Muscle layer of colon (tissue), 2 donors: ENCODE data around the gene SPATA2.

Experiments used
- H3K27ac ChIP-seq: one replicate; pipeline ENCODE4 v1.7.0; 2013; ENCODE audit warnings: low read depth, mild to moderate bottlenecking, low read length, moderate library complexity
- H3K27me3 ChIP-seq, 2 donors: one replicate each; pipeline ENCODE4 v1.7.0; 2013; ENCODE audit warnings: low read length in 2 of 2, mild to moderate bottlenecking in 2 of 2; ENCODE audit not compliant: insufficient read depth in 2 of 2, control insufficient read depth in 1 of 2
- H3K36me3 ChIP-seq: one replicate; pipeline ENCODE4 v1.7.0; 2013; ENCODE audit warnings: mild to moderate bottlenecking, low read length; ENCODE audit not compliant: insufficient read depth
- H3K4me1 ChIP-seq: one replicate; pipeline ENCODE4 v1.7.0; 2013; ENCODE audit warnings: mild to moderate bottlenecking, low read length; ENCODE audit not compliant: insufficient read depth
- H3K4me3 ChIP-seq, 2 donors: one replicate each; pipeline ENCODE4 v1.7.0; 2013; ENCODE audit warnings: low read length in 2 of 2, low read depth in 1 of 2, mild to moderate bottlenecking in 1 of 2, moderate library complexity in 1 of 2
- H3K9ac ChIP-seq: one replicate; pipeline ENCODE4 v1.7.0; 2013; ENCODE audit warnings: low read length
- H3K9me3 ChIP-seq: one replicate; pipeline ENCODE4 v1.7.0; 2013; ENCODE audit warnings: mild to moderate bottlenecking, low read length
- donor health status: abdominal sarcoma.
- donor health status: Adenocarcinoma of cecum.

The SPATA2 gene

DNA sequence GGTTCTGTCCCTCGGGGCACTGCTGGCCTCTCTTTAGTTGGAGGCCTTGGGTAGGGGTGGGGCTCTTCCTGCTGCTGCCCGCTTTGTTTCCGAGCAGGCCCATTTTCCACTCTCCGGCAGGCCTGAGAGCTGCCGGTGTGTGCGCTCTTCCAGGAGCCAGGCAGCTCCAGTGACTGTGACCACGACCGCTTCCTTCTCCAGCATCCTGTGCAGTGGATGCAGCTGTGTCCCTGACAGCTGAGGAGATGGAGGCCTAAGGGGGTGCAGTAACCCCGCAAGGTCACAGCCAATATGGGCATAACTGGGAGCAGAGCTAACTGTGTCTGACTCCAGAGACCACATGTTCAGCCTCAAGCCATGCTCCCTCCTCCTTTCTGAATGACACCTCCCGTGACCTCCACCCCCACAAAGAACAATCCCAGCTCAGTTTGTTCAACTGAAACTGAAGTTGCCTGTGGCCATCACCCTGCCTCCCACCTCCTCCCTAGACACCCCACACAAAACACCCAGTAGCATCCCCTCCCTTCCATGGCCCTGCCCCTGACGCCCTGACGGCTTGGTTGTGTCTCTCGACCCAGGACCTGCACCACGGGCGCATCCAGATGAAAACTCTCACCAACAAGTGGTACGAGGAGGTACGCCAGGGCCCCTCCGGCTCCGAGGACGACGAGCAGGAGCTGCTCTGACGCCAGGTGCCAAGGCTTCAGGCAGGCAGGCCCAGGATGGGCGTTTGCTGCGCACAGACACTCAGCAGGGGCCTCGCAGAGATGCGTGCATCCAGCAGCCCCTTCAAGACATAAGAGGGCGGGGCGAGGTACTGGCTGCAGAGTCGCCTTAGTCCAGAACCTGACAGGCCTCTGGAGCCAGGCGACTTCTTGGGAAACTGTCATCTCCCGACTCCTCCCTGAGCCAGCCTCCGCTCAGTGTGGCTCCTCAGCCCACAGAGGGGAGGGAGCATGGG, 27.8 kb downstream of the SPATA2 start:
- Histone ChIP-seq H3K9ac (no peak overlapping the region), H3K4me3 (no peak overlapping the region), H3K9me3 (no peaks in the 10 kb centered on the region), H3K36me3 (peaks cover 27% of the 10 kb centered on the region), H3K27ac (no peak overlapping the region), H3K4me1 (peaks cover 10% of the 10 kb centered on the region), H3K27me3 (no peaks in the 10 kb centered on the region)

DNA sequence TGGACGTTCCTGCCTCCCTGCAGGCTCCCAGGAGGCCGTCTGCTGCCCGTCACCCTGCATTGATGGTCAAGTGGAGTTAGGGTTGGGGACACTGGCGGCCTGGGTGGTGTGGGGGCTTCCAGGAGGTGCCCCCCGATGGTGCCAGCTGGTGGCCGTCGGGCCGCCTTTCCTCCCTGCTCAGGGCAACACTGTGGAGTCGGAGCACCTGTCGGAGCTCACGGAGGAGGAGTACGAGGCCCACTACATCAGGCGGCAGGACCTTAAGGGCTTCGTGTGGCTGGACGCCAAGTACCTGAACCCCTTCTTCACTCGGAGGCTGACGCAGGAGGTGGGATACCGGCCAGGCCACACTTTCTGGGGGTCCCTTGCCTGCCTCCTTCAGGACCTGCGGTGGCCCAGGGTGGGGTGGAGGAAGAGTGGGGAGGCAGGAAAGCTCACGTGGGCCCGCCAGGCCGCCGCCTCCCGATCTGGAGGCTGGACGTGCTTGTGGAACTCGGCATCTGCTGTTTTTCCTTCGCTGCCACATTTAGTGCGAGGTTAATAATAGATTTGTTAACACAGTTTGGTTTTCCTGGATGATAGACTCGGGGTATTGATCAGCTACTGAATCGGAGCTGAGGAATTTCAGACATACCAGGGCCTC, 28.6 kb downstream of the SPATA2 start:
- no peak overlapping the region for H3K27ac ChIP-seq
- no peak overlapping the region for H3K4me3 ChIP-seq
- no peaks in the 10 kb centered on the region for H3K9me3 ChIP-seq
- H3K9ac ChIP-seq, result no peak overlapping the region
- H3K36me3 ChIP-seq, result peaks cover 27% of the 10 kb centered on the region
- H3K27me3 ChIP-seq, result no peaks in the 10 kb centered on the region
- peaks cover 10% of the 10 kb centered on the region for H3K4me1 ChIP-seq

DNA sequence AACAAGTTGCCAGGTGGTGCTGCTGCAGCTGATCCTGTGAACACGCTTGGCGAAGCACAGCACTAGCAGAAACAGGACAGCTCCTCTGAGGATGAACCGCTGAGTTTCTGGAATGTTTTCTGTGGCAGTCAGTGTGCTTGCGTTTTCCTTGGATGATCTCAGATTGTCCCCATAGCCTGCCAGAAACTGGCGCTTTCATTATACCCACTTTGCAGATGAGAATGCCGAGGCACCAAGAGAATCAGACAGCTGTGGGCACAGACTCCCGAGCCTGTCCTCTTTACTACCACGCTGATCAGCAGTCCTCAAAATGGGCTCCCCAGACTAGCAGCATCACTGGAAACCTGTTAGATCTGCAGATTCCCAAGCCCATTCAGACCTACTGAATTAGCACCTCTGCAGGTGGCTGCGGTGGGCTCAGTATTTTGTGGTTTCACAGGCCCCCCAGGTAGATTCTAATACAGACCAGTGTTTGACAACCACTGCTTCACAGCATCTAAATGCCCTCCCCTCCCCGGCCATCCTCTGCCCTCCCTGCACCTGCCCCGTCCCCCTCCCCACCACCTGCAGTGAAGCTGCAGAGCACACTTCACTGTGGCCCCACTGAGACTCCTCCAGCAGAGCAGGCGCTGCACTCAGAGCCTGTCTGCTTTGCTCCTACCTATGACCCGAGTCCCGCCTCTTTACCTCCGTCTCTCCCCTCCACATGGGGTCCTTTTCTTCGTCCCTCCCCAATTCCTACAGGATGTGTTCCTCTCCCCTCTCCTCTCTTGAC, 29.6 kb downstream of the SPATA2 start:
- Histone ChIP-seq H3K36me3 (peaks cover 31% of the 10 kb centered on the region), H3K27ac (no peak overlapping the region), H3K9me3 (no peaks in the 10 kb centered on the region)

DNA sequence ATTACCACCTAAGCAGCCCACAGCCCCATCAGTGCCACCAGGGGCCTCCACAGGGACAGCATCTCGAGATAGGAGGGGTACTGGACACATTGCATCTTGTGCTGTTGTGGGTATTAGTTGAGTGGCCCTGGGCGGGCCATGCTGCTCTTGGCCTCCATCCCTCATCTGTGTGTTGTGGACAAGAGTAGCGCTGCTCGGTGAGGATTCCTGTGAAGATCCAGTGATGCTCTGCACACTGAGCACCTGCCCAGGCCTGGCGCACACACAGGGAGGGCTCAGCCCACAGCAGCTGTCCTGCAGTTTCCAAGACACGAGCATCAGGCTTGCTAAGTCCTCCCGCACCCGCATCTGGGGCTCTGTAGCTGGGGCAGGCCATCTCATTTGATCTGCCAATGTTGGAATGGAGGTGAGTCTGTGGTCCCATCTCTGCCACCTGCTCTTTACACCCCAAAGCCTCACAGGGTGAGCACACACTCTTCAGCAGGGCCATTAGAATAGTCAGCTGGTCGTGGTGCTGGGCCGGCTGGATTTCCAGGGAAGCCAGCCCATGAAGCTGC, 32.0 kb downstream of the SPATA2 start:
- no peak overlapping the region for H3K4me3 ChIP-seq
- peaks cover 35% of the 10 kb centered on the region for H3K36me3 ChIP-seq
- peaks cover 9% of the 10 kb centered on the region for H3K4me1 ChIP-seq
- H3K27ac ChIP-seq, result no peak overlapping the region
- H3K27me3 ChIP-seq, result no peaks in the 10 kb centered on the region
- no peaks in the 10 kb centered on the region for H3K9me3 ChIP-seq
- H3K9ac ChIP-seq, result no peak overlapping the region

More for the DNA sequence above, 29.6 kb downstream of the SPATA2 start:
- no peak overlapping the region for H3K9ac ChIP-seq
- no peaks in the 10 kb centered on the region for H3K27me3 ChIP-seq
- H3K4me3 ChIP-seq, result no peak overlapping the region
- H3K4me1 ChIP-seq, result peaks cover 10% of the 10 kb centered on the region

DNA sequence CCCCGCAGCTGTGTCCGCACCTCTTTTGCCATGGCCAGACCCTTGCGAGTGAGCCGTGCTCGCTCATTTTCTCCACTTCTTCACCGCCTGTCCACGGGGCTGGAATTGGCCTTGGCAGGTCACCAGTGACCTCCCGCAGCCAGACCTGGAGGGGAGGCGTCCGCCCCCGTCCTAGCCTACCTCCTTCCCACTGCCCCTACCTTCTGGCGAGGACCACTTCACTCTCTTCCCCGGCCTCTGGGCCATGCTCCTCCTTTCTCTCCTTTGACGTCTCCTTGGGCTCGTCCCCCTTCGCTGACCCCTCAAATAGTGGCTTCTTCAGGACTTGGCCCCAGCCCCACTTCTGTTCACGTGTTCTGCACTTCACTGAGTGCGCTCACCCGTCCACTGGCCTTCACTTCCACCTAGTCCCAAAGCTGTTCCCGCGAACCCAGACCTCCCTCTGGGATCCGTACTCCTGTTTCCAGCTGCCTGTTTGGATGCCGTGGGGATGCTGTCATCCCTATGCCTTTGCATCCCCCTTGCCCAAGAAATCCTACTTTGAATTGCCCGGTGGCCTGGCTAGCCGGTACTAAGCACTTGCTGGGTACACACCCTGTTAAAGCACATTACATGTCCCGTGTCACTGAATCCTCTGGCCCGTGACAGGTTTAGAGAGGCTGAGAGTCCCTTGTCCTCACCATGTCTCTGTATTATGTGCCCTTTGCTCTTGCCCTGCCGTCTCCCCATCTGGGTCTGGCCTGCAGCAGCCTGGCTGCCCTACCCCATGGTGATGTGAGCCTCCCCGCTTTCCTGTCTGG, 33.0 kb downstream of the SPATA2 start:
- Histone ChIP-seq H3K4me1 (peaks cover 7% of the 10 kb centered on the region), H3K9me3 (no peaks in the 10 kb centered on the region), H3K9ac (no peak overlapping the region), H3K4me3 (no peak overlapping the region), H3K27me3 (no peaks in the 10 kb centered on the region), H3K36me3 (peaks cover 35% of the 10 kb centered on the region), H3K27ac (no peak overlapping the region)

DNA sequence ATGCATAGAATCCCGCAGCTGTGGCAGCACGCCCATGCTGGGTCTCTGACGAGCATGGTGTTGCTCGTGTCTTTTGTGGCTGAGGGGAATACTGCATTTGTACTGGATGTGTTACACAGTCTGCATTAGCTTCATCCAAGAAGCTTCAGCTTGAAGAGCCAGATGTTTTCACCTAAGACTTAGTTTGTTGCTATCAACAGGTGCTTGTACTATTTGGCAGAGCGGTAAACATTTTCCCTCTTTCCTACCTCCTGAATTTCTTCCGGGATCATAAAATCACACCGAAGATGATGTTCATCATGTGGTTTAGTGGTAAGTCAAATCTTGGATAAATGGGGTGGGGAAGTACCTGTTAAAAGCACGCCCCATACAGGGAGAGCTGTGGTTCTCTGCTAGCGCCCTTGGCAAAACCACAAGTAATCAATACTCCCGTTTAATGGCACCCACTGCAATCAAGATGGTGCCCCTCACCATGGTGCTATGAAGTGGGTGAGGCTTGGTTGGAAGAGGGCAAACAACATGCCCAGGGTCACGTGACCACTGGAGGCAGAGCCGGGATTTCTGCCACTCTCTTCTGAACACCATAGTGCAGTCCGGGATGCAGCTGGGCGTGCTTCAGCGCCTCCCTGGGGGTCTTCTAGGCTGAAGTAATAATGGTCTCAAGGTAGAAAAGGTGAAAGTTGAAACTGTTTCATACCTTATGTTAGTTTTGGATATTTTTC, 34.4 kb downstream of the SPATA2 start:
- Histone ChIP-seq H3K9me3 (no peaks in the 10 kb centered on the region), H3K27me3 (no peaks in the 10 kb centered on the region), H3K36me3 (peaks cover 35% of the 10 kb centered on the region), H3K9ac (no peak overlapping the region), H3K4me1 (peaks cover 11% of the 10 kb centered on the region), H3K27ac (no peak overlapping the region), H3K4me3 (no peak overlapping the region)

DNA sequence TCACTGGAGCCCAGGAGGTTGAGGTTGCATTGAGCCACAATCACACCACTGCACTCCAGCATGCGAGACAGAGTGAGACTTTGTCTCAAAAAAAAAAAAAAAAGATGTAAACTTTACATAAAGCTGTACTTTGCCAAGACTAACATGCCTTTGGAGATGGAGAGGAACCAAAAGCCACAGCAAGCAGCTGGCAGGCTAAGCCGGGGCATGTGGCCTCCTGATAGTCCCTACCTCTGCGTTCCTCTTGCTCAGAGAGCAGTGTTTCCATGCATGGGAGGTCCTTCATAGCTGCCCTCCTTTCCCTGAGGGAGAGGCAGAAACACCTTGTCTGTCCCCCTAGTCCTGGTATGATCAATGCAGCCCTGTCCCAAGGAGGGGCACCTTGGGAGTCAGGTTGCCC, 35.2 kb downstream of the SPATA2 start:
- Histone ChIP-seq H3K4me3 (no peak overlapping the region), H3K36me3 (peaks cover 30% of the 10 kb centered on the region)

DNA sequence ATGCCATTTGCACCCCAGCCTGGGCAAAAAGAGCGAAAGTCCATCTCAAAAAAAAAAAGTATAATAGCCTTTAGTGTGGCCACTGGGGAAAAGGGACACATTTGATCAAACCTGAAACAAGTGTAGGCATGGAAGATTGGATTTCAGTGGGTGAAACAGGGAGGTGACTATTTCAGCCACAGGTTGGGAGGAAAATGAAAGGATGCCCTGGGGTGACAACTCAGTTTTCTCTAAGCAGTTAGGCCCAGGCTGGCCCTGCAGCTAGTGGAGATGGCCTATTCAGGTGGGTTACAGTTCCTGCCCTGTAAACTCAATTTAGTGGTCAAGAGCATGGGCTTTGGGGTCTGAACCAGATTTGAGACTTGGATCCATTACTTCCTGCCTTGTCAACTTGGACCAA, 36.4 kb downstream of the SPATA2 start:
- Histone ChIP-seq H3K27me3 (no peaks in the 10 kb centered on the region), H3K9ac (no peak overlapping the region), H3K9me3 (no peaks in the 10 kb centered on the region), H3K36me3 (peaks cover 18% of the 10 kb centered on the region), H3K4me3 (no peak overlapping the region), H3K27ac (no peak overlapping the region), H3K4me1 (peaks cover 11% of the 10 kb centered on the region)

More for the DNA sequence above, 35.2 kb downstream of the SPATA2 start:
- Histone ChIP-seq H3K27ac (no peak overlapping the region), H3K9me3 (no peaks in the 10 kb centered on the region), H3K27me3 (no peaks in the 10 kb centered on the region), H3K4me1 (peaks cover 11% of the 10 kb centered on the region), H3K9ac (no peak overlapping the region)

DNA sequence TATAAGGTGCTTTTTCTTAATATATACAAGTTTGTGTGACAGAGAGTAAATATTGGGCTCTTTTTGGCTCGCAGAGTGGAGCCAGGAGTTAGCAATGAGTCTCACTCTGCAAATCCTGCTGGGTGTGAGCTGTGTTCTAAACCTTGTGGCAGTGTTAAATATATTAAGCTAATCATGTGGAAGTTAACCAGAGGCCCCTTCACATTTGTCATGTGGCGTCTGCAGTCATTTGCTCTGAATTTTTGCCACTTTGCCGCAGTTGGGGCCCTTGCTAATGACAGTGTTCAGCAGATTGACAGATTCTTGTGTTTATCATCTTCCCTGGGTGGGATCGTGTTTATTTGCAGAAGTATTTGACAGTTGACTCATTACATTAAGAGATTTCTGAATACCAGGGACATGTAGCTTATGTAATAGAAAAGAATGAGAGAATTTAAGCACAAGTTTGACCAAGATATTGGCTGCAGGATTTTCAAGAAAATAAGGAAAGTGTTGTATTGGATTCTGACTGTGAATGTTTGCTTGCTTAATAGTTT, 37.9 kb downstream of the SPATA2 start:
- Histone ChIP-seq H3K9ac (no peak overlapping the region), H3K27me3 (no peaks in the 10 kb centered on the region), H3K4me3 (no peak overlapping the region), H3K36me3 (peaks cover 8% of the 10 kb centered on the region), H3K27ac (no peak overlapping the region), H3K9me3 (no peaks in the 10 kb centered on the region), H3K4me1 (peaks cover 11% of the 10 kb centered on the region)

DNA sequence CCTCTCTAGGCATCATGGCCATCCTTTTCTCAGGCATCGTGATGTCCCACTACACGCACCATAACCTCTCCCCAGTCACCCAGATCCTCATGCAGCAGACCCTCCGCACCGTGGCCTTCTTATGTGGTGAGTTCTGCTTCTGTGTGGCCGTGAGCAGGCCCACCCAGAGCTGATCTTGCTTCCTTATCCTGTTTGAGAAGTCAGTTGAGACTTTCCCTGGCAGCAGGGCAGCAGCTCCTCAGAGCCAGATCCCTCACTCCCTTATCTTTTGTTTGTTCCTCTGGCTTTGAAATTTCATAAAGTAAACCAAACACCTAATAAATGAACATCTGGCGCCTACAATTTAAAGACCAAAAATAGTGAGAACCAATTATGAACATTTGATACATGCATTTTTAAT, 40.6 kb downstream of the SPATA2 start:
- Histone ChIP-seq H3K27ac (no peak overlapping the region), H3K9ac (no peak overlapping the region), H3K4me3 (no peak overlapping the region), H3K9me3 (no peaks in the 10 kb centered on the region), H3K4me1 (peaks cover 11% of the 10 kb centered on the region), H3K27me3 (no peaks in the 10 kb centered on the region), H3K36me3 (no peaks in the 10 kb centered on the region)
